ENCODE results near the gene DOLK. TPM values are rescaled to one million over a fixed set of nuclear protein-coding genes. Genes with fewer than 3 reads are reported as not detected.

The DOLK gene
- total and polyA plus RNA-seq, 2 of the 4 experiments (the other 2 are of a cell fraction) = 23.2 to 30.8 TPM

- Histone ChIP-seq H3K23ac (ENCODE audit: low read depth, low read length) (no peak overlapping the region), H2AK5ac (ENCODE audit: low read depth, low read length) (peak overlapping the region; percentile 72; the same call in 1 of the 2 replicates), H2BK15ac (ENCODE audit: low read depth, low read length) (no peak overlapping the region), H3K79me1 (ENCODE audit: low read depth in 1 of 2, low read length in 2 of 2) (peaks cover 0 to 12% of the 10 kb centered on the region in 2 experiments; a peak in 3 of 4 replicates), H3K14ac (replicated peaks; ENCODE audit: low read depth, low read length) (peak overlapping the region; percentile 48; the same call in 1 of the 2 replicates), H4K5ac (ENCODE audit: low read depth, low read length) (no peak overlapping the region), H3K9me1 (ENCODE audit: insufficient read depth, low read length) (peaks cover 13% of the 10 kb centered on the region), H3K36me3 (ENCODE audit: control insufficient read depth, insufficient read depth, low read length) (peaks cover 45% of the 10 kb centered on the region), H3K9me3 (ENCODE audit: control insufficient read depth, insufficient read depth, low read length) (no peaks in the 10 kb centered on the region), H3K4me1 (ENCODE audit: control insufficient read depth, insufficient read depth, low read length) (peaks cover 10% of the 10 kb centered on the region), H3K4me3 (ENCODE audit: insufficient read depth, low read depth, low read length) (no peak overlapping the region), H4K91ac (ENCODE audit: insufficient read depth, low read depth, low read length) (no peak overlapping the region), H3K4me2 (ENCODE audit: low read depth, low read length) (peak overlapping the region; percentile 29; the same call in 1 of the 2 replicates), H3K56ac (ENCODE audit: extremely low read depth, insufficient read depth, low read length) (no peak overlapping the region), H2BK5ac (ENCODE audit: low read depth, low read length, poor library complexity, severe bottlenecking) (peak overlapping the region; percentile 70), H3K9ac (ENCODE audit: low read depth, low read length) (no peak overlapping the region), H4K8ac (ENCODE audit: low read depth in 2 of 2, low read length in 2 of 2) (peak overlapping the region in 1 of 2 experiments; percentile 61; a peak in 1 of 4 replicates), H3K4ac (ENCODE audit: low read depth, low read length) (peak overlapping the region; percentile 52; the same call in 1 of the 2 replicates), H4K20me1 (ENCODE audit: insufficient read depth, low read length) (no peaks in the 10 kb centered on the region), H2AFZ (replicated peaks; ENCODE audit: low read length, poor library complexity) (peak overlapping the region; percentile 1), H2BK20ac (ENCODE audit: low read depth, low read length) (peak overlapping the region; percentile 45; the same call in 1 of the 2 replicates), H3K27ac (ENCODE audit: insufficient read depth, low read length) (peak overlapping the region; percentile 49; the same call in 1 of the 2 replicates), H3K27me3 (ENCODE audit: control insufficient read depth, insufficient read depth, low read length) (no peaks in the 10 kb centered on the region), H2BK120ac (ENCODE audit: low read depth, low read length) (peak overlapping the region; percentile 68), H3K18ac (ENCODE audit: low read depth, low read length) (peak overlapping the region; percentile 8; the same call in 1 of the 2 replicates), H2AK9ac (replicated peaks; ENCODE audit: low read depth, low read length, poor library complexity) (peak overlapping the region; percentile 12)
- peak; percentile 96 for ATAC-seq (ENCODE audit: low read depth)
- TF ChIP-seq CTCF (conservative IDR thresholded peaks at IDR 0.05; ENCODE audit: low read depth, low read length) (0 out of 2 replicates have a peak, but pooled peaks have one; percentile 6), FOS (IDR thresholded peaks at IDR 0.05; ENCODE audit: low read depth, low read length) (0 out of 2 replicates have a peak, but pooled peaks have one; percentile 28), POLR2A (IDR thresholded peaks at IDR 0.05; ENCODE audit: low read depth, low read length) (no peak)
- BruUV-seq (replicated peaks) = no TSS peak
- intact Hi-C loops (cut with micrococcal nuclease) = no loop called here
- dilution Hi-C loops (cut with HindIII; ENCODE audit: low sequenced_read_pairs, unreplicated experiment) = no loop called here
- CTCF ChIA-PET = interaction anchor here (0.7 to 1.1 kb wide), 4 partner anchors 18 to 170 kb away, joined by 3 to 6 read pairs (median 3); partner anchors contain the start of genes ENDOG and SH3GLB2
- WGBS, 2 experiments (ENCODE audit: extremely low coverage in 2 of 2, insufficient read length in 1 of 2) = no CpG with 5 or more reads among the region's 5 CpGs
- POLR2A ChIA-PET (ENCODE audit: unreplicated experiment) = no interaction called here
- DNase-seq = peak; percentile 80
- in situ Hi-C loops (cut with MboI; ENCODE audit: low sequenced_read_pairs) = no loop called here
Measured at GRCh38 chr9:128987805-128988204, 40.4 kb upstream of the DOLK start.

All from IMR-90 (cell line).